Measurements from ENCODE around the gene RACGAP1.

- no peak for TF ChIP-seq ELF4 (IDR thresholded peaks at IDR 0.05)
- TF ChIP-seq FOXM1 (IDR thresholded peaks at IDR 0.05; ENCODE audit: borderline replicate concordance) = no peak
These were observed 63.1 kb downstream of the RACGAP1 start for GRCh38 chr12:49961993-49962764.

Data from HEK293T (cell line).